ENCODE measurements around the gene SLC3A2. TPM values are rescaled to one million over a fixed set of nuclear protein-coding genes. Genes with fewer than 3 reads are reported as not detected.
A peak's percentile ranks its signal among the peaks of the same experiment; 100 is the strongest.
"Not testable (repeated sequence)": the region's sequence is repeated elsewhere in the genome, so short reads cannot be mapped to it uniquely, and the experiment has no call there.

The SLC3A2 gene
- total RNA-seq, 2 experiments from 2014 or later: 231 to 234 TPM

DNA sequence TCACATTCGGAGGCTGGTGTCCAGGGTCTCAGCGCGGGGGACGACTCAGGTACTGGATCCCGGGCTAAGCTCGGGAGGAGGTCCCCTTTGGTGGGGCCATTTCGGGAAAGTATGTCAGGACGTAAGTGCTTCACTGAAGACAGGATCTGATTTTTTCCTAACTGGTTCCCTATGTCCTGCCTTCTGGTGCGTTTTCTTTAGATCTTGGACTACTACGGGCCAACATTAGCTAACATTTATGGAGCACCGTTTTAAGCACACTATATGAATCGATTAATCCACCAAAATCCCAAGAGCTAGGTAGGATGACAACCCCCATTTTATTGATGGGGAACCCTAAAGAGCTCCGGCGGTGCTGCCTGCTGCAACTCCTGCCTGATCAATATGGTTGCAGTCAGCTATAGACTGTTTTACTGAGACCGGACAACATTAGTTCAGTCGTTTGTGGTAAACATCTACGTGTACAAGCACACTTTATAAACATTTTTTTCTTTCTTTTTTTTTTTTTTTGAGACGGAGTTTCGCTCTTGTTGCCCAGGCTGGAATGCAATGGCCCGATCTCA, 24.3 kb upstream of the SLC3A2 start:
- intact Hi-C loops (cut with DNase I, micrococcal nuclease): loop anchor here (1.0 to 5.0 kb wide), 2 partner anchors 128 to 149 kb away; partner anchors contain the start of genes BSCL2 (in 1 of the 2), GNG3 (in 1 of the 2) and TTC9C (in 1 of the 2)
- POLR2A ChIA-PET: interaction anchor here (0.6 to 9.4 kb wide), 39 partner anchors 8 to 889 kb away, joined by 3 to 599 read pairs (median 6); partner anchors contain the start of genes BSCL2, C11orf98, CSKMT and FTH1
- Mint-ChIP-seq H3K9me3 (no peaks in the 10 kb centered on the region), H3K4me3 (peak overlapping the region; percentile 98), H3K27me3 (no peaks in the 10 kb centered on the region), H3K4me1 (ENCODE audit: low read depth) (peaks cover 58% of the 10 kb centered on the region), H3K36me3 (ENCODE audit: low read depth) (peaks cover 47% of the 10 kb centered on the region), H3K27ac (peak overlapping the region; percentile 90)
- Histone ChIP-seq H3K9me3 (ENCODE audit: control insufficient read depth in 1 of 2, insufficient read depth in 1 of 2, low read length in 2 of 2) (no peaks in the 10 kb centered on the region), H3K27me3 (ENCODE audit: control insufficient read depth in 1 of 2, insufficient read depth in 2 of 2, low read length in 2 of 2) (no peaks in the 10 kb centered on the region), H3K4me1 (ENCODE audit: insufficient read depth, low read length) (peaks cover 37% of the 10 kb centered on the region), H3K36me3 (ENCODE audit: insufficient read depth, low read length) (peaks cover 34% of the 10 kb centered on the region), H3K4me3 (ENCODE audit: low read length) (peak overlapping the region; percentile 79), H3K27ac (ENCODE audit: low read depth in 1 of 2, low read length in 2 of 2) (peak overlapping the region; percentile 2 to 72)
- DNase-seq (peak in 3 of 14 experiments; percentile 26 to 58 (median 52)), ATAC-seq (ENCODE audit: poor library complexity) (no peak)
- TF ChIP-seq, protein P1, sequence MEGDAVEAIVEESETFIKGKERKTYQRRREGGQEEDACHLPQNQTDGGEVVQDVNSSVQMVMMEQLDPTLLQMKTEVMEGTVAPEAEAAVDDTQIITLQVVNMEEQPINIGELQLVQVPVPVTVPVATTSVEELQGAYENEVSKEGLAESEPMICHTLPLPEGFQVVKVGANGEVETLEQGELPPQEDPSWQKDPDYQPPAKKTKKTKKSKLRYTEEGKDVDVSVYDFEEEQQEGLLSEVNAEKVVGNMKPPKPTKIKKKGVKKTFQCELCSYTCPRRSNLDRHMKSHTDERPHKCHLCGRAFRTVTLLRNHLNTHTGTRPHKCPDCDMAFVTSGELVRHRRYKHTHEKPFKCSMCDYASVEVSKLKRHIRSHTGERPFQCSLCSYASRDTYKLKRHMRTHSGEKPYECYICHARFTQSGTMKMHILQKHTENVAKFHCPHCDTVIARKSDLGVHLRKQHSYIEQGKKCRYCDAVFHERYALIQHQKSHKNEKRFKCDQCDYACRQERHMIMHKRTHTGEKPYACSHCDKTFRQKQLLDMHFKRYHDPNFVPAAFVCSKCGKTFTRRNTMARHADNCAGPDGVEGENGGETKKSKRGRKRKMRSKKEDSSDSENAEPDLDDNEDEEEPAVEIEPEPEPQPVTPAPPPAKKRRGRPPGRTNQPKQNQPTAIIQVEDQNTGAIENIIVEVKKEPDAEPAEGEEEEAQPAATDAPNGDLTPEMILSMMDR (IDR thresholded peaks at IDR 0.05): no peak
- CTCF ChIA-PET: interaction anchor here (0.6 to 4.6 kb wide), 8 partner anchors 10 to 1448 kb away, joined by 3 to 58 read pairs (median 5); partner anchors contain the start of genes SLC3A2 and TMEM179B

DNA sequence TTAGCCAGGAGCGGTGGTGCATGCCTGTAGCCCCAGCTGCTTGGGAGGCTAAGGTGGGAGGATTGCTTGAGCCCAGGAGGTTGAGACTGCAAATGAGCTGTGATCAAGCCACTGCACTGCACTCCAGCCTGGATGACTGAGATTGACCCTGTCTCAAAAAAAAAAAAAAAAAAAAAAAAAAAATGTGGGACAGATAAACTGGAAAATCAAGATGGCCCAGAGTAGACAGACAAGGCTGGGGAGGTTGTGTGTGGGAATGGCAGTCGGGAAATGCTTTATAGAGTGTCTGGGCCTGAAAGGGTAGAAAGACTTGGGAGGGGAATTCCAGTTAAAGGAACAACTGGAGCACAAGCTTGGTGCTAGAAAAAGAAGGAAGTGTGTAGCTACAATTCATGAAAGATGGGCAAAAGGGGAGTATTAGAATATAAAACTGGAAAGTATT, 23.1 kb upstream of the SLC3A2 start:
- Histone ChIP-seq H3K4me3 (ENCODE audit: low read length) (no peak overlapping the region), H3K27ac (ENCODE audit: low read depth in 1 of 2, low read length in 2 of 2) (no peak overlapping the region), H3K36me3 (ENCODE audit: insufficient read depth, low read length) (peaks cover 23% of the 10 kb centered on the region), H3K4me1 (ENCODE audit: insufficient read depth, low read length) (peaks cover 30% of the 10 kb centered on the region), H3K27me3 (ENCODE audit: control insufficient read depth in 1 of 2, insufficient read depth in 2 of 2, low read length in 2 of 2) (no peaks in the 10 kb centered on the region), H3K9me3 (ENCODE audit: control insufficient read depth in 1 of 2, insufficient read depth in 1 of 2, low read length in 2 of 2) (no peaks in the 10 kb centered on the region)
- no peaks in the 10 kb centered on the region for H3K9me3 Mint-ChIP-seq
- intact Hi-C loops (cut with DNase I, micrococcal nuclease): loop anchor here in 1 of 2 experiments (5.0 kb wide), 1 partner anchor 150 kb away; the partner anchor contains the start of genes BSCL2 and GNG3
- DNase-seq (no peak), ATAC-seq (ENCODE audit: poor library complexity) (no peak)
- POLR2A ChIA-PET: interaction anchor here (0.6 to 9.4 kb wide), 7 partner anchors 7 to 129 kb away, joined by 3 to 599 read pairs (median 78); partner anchors contain the start of genes HNRNPUL2, SLC3A2, TMEM179B and TMEM223
- H3K4me3 Mint-ChIP-seq: peak overlapping the region; percentile 83
- peaks cover 36% of the 10 kb centered on the region for H3K36me3 Mint-ChIP-seq (ENCODE audit: low read depth)
- H3K27ac Mint-ChIP-seq: peak overlapping the region; percentile 51
- CTCF ChIA-PET: interaction anchor here (0.7 to 4.2 kb wide), 5 partner anchors 8 to 71 kb away, joined by 3 to 29 read pairs (median 4); partner anchors contain the start of gene SLC3A2
- TF ChIP-seq, protein P1 (IDR thresholded peaks at IDR 0.05): no peak
- peaks cover 49% of the 10 kb centered on the region for H3K4me1 Mint-ChIP-seq (ENCODE audit: low read depth)
- H3K27me3 Mint-ChIP-seq: no peaks in the 10 kb centered on the region

- H3K27ac ChIP-seq (ENCODE audit: low read depth in 1 of 2, low read length in 2 of 2): no peak overlapping the region
- H3K4me3 Mint-ChIP-seq: peak overlapping the region; percentile 83
- intact Hi-C loops (cut with DNase I, micrococcal nuclease): loop anchor here in 1 of 2 experiments (5.0 kb wide), 1 partner anchor 151 kb away; the partner anchor contains the start of genes BSCL2 and GNG3
These were observed 22.5 kb upstream of the SLC3A2 start for GRCh38 chr11:62858201-62858600.

DNA sequence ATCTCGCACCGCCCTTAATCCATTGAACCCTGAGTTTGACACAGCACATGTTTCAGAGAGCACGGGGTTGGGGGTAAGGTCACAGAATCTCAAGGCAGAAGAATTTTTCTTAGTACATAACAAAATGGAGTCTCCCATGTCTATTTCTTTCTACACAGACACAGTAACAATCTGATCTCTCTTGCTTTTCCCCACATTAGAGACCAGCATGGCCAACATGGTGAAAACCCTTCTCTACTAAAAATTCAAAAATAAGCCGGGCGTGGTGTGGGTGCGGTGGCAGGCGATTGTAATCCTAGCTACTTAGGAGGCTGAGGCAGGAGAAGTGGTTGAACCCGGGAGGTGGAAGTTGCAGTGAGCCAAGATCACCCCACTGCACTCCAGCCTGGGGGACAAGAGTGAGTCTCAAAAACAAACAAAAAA, 21.4 kb upstream of the SLC3A2 start:
- H3K9me3 Mint-ChIP-seq; H3K27ac Mint-ChIP-seq; CTCF ChIA-PET; H3K27me3 ChIP-seq (ENCODE audit: control insufficient read depth in 1 of 2, insufficient read depth in 2 of 2, low read length in 2 of 2); H3K9me3 ChIP-seq (ENCODE audit: control insufficient read depth in 1 of 2, insufficient read depth in 1 of 2, low read length in 2 of 2); H3K4me3 Mint-ChIP-seq; H3K27ac ChIP-seq (ENCODE audit: low read depth in 1 of 2, low read length in 2 of 2); H3K36me3 ChIP-seq (ENCODE audit: insufficient read depth, low read length); H3K4me3 ChIP-seq (ENCODE audit: low read length); DNase-seq; H3K27me3 Mint-ChIP-seq; POLR2A ChIA-PET; ATAC-seq (ENCODE audit: poor library complexity): not testable (repeated sequence)
- intact Hi-C loops (cut with DNase I, micrococcal nuclease): loop anchor here in 1 of 2 experiments (5.0 kb wide), 1 partner anchor 152 kb away; the partner anchor contains the start of genes BSCL2 and GNG3
- peaks cover 18% of the 10 kb centered on the region for H3K36me3 Mint-ChIP-seq (ENCODE audit: low read depth)
- H3K4me1 ChIP-seq (ENCODE audit: insufficient read depth, low read length): peaks cover 22% of the 10 kb centered on the region
- peaks cover 35% of the 10 kb centered on the region for H3K4me1 Mint-ChIP-seq (ENCODE audit: low read depth)

More at GRCh38 chr11:62858201-62858600, 22.5 kb upstream of the SLC3A2 start:
- Histone ChIP-seq H3K4me1 (ENCODE audit: insufficient read depth, low read length) (peaks cover 32% of the 10 kb centered on the region), H3K27me3 (ENCODE audit: control insufficient read depth in 1 of 2, insufficient read depth in 2 of 2, low read length in 2 of 2) (no peaks in the 10 kb centered on the region), H3K9me3 (ENCODE audit: control insufficient read depth in 1 of 2, insufficient read depth in 1 of 2, low read length in 2 of 2) (no peaks in the 10 kb centered on the region), H3K4me3 (ENCODE audit: low read length) (no peak overlapping the region), H3K36me3 (ENCODE audit: insufficient read depth, low read length) (peaks cover 16% of the 10 kb centered on the region)
- ATAC-seq (ENCODE audit: poor library complexity) (no peak), DNase-seq (no peak)
- TF ChIP-seq, protein P1 (IDR thresholded peaks at IDR 0.05): no peak
- Mint-ChIP-seq H3K36me3 (ENCODE audit: low read depth) (peaks cover 29% of the 10 kb centered on the region), H3K4me1 (ENCODE audit: low read depth) (peaks cover 46% of the 10 kb centered on the region), H3K27ac (no peak overlapping the region), H3K9me3 (no peaks in the 10 kb centered on the region), H3K27me3 (no peaks in the 10 kb centered on the region)
- ChIA-PET POLR2A (interaction anchor here (1.3 to 9.4 kb wide), 5 partner anchors 16 to 130 kb away, joined by 4 to 599 read pairs (median 79); partner anchors contain the start of genes HNRNPUL2, SLC3A2, TMEM179B and TMEM223), CTCF (interaction anchor here (0.7 to 1.3 kb wide), 2 partner anchors 8 to 72 kb away, joined by 3 to 4 read pairs; no protein-coding TSS in a partner anchor)

Measured in CD4-positive, alpha-beta T cell (primary cell).